Activated effector memory CD4-positive, alpha-beta T cell treated with Interleukin-2 at 50 U/mL for 16 hours (primary cell): Measurements from ENCODE around the gene MEGF6.

Experiments
- DNase-seq: peaks from one replicate; pipeline ENCODE4 v3.0.0-alpha.2; 2020

MEGF6 gene

DNA sequence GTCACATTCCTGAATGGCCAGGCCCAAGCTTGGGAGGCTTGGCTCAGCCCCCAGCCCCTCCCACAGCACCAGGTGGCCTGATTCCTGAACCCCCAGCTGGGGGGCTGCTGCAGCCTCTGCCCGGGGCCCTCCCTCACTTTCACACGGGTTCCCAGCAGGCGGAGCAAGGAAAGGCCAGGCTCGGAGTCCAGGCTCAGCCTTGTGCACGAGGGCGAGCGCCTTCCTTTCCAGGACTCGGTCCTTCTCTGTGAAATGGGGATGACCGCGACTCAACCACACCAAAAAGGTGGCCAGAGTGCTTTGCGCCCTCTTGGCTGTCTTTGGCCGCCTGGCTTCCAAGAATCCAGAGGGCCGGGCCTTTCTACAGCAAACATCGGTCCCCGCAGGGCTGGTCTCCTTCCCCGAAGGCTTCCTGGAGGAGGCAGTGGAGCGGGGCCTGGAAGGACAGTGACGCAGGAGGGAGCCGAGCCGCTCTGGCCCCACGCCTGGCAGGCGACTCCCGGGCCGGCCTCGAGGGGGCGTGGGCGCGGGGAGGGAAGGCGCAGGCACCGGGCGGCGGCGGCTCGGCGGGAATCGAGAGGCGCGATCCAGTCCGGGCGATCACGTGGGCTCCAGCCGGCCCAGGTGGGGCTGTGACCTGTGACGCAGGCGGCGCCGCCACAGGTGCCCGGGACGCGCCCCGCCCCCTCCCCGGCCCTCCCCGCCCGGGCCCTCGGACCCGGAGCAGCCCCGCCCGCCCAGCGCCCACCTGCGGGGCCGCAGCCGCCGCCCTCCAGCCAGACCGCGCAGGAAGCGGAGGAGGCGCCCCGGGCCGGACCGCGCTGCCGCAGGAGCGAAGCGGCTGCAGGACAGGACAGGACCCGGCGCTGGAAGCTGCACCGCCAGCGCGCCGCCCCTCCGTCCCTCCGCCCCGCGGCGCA is 157.2 kb downstream of the MEGF6 start, which contains the start of gene ARHGEF16:
TSS of gene ARHGEF16 (plus strand) at position 775 of the 920 bp plus-strand sequence. CDS start 8,420 bp downstream, outside the sequence.
- DNase-seq = peak; percentile 14

GRCh38 chr1:3453203-3453761 is 158.0 kb downstream of the MEGF6 start:
- peak; percentile 65 for DNase-seq

GRCh38 chr1:3452866-3453175 is 158.5 kb downstream of the MEGF6 start:
- no peak for DNase-seq

GRCh38 chr1:3451994-3452865 is 159.1 kb downstream of the MEGF6 start:
- no peak for DNase-seq

GRCh38 chr1:3450983-3451382 is 160.3 kb downstream of the MEGF6 start:
- no peak for DNase-seq

DNA sequence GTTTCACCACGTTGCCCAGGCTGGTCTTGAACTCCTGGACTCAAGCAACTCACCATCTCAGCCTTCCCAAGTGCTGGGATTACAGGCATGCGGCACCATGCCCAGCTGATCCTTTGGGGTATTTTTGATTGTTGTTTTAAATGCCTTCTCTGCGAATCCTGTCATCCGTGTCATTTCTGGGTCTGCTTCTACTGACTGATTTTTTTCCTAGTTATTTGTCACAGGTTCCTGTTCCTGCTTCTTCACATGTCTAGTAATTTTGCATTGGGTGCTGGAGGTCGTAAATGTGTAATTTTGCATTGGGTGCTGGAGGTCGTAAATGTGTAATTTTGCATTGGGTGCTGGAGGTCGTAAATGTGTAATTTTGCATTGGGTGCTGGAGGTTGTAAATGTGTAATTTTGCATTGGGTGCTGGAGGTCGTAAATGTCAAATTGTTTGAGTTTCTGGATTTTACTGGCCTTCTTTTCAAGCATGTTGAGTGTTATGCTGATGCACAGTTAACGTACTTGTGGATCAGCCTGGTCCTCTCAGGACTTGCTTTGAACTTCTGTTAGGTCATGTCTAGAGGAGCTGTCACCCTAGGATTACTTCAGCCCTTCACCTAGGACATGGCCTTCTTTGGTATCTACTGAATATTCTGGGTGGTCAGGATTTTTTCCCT is 161.0 kb downstream of the MEGF6 start:
- DNase-seq = no peak

- DNase-seq = no peak
These were observed 166.6 kb downstream of the MEGF6 start for GRCh38 chr1:3444736-3445135.

DNA sequence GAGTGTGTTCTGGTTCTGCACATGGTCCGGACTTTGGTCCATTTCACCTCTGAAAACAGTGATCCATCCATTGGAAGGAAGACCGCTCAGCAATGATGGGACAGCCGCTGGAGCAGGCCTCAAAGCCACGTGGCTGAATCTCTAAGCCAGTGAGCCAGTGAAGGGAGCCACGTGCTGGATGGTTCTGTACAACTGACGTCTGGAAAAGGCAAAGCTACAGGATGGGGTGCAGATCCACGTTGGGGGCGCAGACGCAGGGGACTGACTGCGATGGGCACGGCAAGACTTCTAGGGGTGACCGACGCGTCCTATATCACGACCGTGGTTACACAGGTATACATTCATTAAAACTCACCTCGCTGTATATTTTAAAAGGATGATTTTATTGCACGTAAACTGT is 167.0 kb downstream of the MEGF6 start:
- DNase-seq = no peak

DNA sequence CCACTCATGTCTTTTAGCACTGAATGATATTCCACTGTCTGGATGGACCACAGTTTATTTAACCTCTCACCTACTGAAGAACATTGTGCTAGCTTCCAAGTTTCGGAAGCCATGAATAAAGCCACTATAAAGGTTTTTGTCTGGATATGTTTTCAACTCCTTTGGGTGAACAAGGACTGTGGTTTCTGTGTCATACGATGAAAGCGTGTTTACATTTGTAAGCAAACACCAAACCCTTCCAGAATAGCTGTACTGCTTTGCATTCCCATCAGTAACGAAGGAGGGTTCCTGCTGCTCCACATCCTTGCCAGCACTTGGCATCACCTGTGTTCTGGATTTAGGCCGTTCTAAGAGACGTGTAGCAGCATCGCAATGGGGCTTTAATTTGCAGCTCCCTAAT is 167.5 kb downstream of the MEGF6 start:
- DNase-seq = no peak

GRCh38 chr1:3442901-3443300 is 168.4 kb downstream of the MEGF6 start:
- no peak for DNase-seq

- no peak for DNase-seq
These were observed 169.0 kb downstream of the MEGF6 start for GRCh38 chr1:3442331-3442730.

DNA sequence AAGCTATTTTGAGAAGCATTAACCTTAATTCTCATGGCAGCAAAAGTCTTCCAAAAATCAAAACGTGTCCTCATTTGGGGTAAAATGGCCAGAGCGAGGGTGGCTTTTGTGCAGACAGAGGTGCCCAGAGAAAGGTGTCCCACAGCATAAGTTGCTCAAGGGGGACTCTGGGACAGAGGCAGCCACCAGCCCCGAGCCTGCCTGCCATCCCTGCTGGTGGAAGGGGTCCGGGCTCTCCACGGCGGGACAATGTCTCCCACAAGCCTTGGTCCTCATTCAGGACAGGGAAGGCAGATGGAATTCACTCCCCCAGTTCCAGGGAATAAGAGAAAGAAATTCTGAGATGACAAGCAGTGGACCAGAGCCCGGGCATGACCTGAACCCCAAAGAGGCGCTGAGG is 169.4 kb downstream of the MEGF6 start:
- DNase-seq = no peak

DNA sequence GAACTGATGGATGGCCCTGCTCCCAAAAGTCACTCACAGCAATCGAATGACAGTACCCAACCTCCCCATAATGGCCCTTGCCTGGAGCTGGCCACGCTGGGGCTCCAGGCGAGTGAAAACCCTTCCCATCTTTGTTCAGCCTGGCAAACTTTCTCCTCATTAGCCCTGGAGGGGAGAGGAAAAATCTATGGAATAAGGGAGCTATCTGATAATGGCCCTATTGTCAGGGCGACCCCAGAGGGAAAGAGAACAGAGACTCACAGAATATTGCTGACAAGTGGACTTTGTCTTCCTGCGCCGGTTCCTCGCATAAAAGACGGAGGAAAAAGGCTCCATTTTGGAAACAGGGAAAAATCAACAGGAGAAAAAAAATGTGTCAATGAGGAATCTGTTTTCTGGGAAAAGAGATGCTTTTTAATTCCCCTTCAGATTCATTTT is 169.9 kb downstream of the MEGF6 start:
- no peak for DNase-seq

DNA sequence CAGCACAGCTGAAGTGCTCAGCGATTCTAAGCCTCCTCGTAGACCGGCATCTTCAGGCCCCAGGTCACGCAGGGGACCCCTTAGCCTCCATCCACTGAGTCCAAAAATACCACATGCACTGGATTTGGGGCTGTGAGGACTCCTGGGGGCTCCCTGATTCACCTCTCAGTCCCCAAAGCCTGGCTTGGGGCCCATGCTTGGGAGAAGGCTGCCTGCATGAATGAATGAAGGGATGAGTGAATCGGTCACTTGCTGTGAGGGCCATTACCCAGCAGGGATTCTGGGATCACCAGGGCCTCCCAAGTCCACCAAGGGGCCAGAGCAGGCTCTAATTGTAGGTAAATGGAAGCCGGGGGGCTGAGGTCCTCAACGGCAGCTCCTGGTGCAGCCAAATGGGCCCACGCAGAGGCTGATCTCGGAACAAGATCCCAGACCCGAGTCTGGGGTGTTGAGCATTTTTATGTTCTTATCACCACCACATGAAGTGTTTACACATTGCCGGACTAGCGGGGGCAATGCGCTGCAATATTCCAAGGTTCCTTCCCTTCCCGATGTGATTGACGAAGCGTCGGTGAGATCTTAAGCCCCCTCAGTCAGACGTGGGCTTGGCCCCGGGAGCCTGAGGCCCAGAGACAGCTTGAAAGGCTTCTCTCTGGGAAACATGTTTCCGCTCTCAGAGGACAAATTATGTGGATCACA is 170.4 kb downstream of the MEGF6 start:
- no peak for DNase-seq

DNA sequence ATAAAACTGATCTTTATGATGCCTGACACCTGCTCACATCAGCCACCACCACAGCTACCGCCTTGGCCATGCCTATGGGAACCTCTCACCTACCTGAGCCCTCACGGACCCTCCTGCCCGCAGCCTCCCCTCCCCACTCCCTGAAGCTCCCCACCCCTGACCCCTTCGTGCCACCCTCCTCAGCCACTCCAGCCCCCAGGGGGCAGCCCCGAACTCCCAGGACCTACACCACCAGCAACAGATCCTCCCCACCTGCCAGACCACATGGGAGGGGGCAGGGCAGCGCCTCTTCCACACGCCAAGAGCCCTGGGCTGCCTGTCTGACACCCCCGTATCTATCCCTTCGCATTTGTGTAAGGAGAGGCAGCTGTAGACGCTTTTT is 171.0 kb downstream of the MEGF6 start:
- no peak for DNase-seq
